Measurements from ENCODE around the gene SUSD4.

The SUSD4 gene

GRCh38 chr1:223204424-223204823, 159.6 kb downstream of the SUSD4 start:
- no peak overlapping the region for H3K4me3 ChIP-seq (ENCODE audit: low read depth, low read length)
- TF ChIP-seq CTCF (IDR thresholded peaks at IDR 0.05; ENCODE audit: borderline replicate concordance, insufficient read depth, low read depth, low read length) = no peak

DNA sequence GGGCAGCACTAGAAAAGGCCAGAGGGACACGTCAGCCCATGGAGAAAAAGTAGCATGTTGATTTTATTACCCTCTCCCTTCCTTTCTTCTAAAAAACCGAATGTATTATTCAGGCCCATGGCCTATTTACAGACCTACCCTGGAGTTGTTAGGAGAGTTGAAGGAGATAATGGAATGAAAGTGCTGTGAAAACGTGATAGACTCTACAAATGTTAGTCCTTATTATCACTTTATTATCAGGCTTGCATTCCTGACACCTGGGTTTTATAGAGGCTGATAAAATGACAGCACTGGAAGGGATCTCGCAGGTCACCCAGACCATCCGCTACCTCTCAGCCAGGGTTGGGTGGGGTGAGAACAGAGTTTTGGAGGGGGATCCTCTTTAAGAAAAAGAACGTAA, 160.3 kb downstream of the SUSD4 start:
- TF ChIP-seq CTCF (IDR thresholded peaks at IDR 0.05; ENCODE audit: borderline replicate concordance, insufficient read depth, low read depth, low read length) = no peak
- H3K4me3 ChIP-seq (ENCODE audit: low read depth, low read length) = no peak overlapping the region

DNA sequence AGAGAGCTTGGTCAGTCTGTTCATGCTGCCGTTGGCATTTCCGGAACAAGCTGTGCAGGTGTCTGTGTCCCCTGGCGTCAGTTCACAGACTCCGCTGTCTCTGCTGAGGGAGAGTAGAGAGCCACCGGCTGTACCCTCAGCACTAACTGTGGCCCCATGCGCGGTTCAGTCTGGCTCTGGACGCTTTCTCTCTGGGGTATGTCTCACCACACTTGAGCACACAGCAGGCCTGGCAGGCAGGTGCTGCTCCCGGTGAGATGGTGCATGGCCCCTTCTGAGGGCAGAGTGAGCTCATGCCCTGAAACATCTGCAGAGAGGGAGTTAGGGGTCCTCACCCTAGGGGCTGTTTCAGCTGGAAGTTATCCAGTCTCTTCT, 161.0 kb downstream of the SUSD4 start:
- H3K4me3 ChIP-seq (ENCODE audit: low read depth, low read length) = no peak overlapping the region
- no peak for TF ChIP-seq CTCF (IDR thresholded peaks at IDR 0.05; ENCODE audit: borderline replicate concordance, insufficient read depth, low read depth, low read length)

- TF ChIP-seq CTCF (IDR thresholded peaks at IDR 0.05; ENCODE audit: borderline replicate concordance, insufficient read depth, low read depth, low read length) = no peak
These were observed 161.5 kb downstream of the SUSD4 start for GRCh38 chr1:223202376-223203033.

DNA sequence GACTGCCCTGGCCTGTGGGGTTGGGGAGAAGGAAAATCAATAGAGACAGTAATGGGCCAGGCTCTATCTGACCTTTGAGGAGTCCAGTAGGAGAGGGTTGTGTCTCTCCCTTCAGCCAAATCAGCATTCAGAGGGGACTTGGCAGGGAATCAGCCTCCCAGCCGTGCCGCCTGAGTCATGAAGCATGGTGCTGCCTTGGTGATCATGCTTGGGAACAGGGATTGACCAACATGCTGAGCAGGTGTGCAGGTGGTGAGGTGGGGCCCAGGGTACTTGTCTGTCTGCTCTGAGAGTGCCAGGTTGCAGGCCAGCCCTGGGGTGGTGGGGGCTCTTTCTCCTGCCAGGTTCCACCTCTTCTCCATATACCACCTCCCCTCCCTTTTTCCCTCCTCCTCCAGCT, 162.0 kb downstream of the SUSD4 start:
- H3K4me3 ChIP-seq (ENCODE audit: low read depth, low read length) = no peak overlapping the region
- no peak for TF ChIP-seq CTCF (IDR thresholded peaks at IDR 0.05; ENCODE audit: borderline replicate concordance, insufficient read depth, low read depth, low read length)

More at GRCh38 chr1:223202376-223203033, 161.5 kb downstream of the SUSD4 start:
- H3K4me3 ChIP-seq (ENCODE audit: low read depth, low read length) = no peak overlapping the region

- no peak for TF ChIP-seq CTCF (IDR thresholded peaks at IDR 0.05; ENCODE audit: borderline replicate concordance, insufficient read depth, low read depth, low read length)
- H3K4me3 ChIP-seq (ENCODE audit: low read depth, low read length) = no peak overlapping the region
These were observed 163.1 kb downstream of the SUSD4 start for GRCh38 chr1:223200903-223201302.

GRCh38 chr1:223199094-223199647, 164.8 kb downstream of the SUSD4 start:
- no peak for TF ChIP-seq CTCF (IDR thresholded peaks at IDR 0.05; ENCODE audit: borderline replicate concordance, insufficient read depth, low read depth, low read length)
- no peak overlapping the region for H3K4me3 ChIP-seq (ENCODE audit: low read depth, low read length)
